ENCODE results near the gene DAAM1.

- TF ChIP-seq POLR2A (IDR thresholded peaks at IDR 0.05) = no peak
- TF ChIP-seq, protein P1, sequence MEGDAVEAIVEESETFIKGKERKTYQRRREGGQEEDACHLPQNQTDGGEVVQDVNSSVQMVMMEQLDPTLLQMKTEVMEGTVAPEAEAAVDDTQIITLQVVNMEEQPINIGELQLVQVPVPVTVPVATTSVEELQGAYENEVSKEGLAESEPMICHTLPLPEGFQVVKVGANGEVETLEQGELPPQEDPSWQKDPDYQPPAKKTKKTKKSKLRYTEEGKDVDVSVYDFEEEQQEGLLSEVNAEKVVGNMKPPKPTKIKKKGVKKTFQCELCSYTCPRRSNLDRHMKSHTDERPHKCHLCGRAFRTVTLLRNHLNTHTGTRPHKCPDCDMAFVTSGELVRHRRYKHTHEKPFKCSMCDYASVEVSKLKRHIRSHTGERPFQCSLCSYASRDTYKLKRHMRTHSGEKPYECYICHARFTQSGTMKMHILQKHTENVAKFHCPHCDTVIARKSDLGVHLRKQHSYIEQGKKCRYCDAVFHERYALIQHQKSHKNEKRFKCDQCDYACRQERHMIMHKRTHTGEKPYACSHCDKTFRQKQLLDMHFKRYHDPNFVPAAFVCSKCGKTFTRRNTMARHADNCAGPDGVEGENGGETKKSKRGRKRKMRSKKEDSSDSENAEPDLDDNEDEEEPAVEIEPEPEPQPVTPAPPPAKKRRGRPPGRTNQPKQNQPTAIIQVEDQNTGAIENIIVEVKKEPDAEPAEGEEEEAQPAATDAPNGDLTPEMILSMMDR (IDR thresholded peaks at IDR 0.05) = no peak
Measured at GRCh38 chr14:59150990-59151389, 37.5 kb upstream of the DAAM1 start.

All from thyroid gland (tissue), 4 donors.